Gastrocnemius medialis (tissue), 4 donors: ENCODE data around the gene INAFM1. TPM values are rescaled to one million over a fixed set of nuclear protein-coding genes. Genes with fewer than 3 reads are reported as not detected.

Experiments used
- ATAC-seq, 2 donors: fragments of 150-250 bp; one replicate each; pipeline ENCODE4 v1.9.1; 2016
- DNase-seq, 2 donors: peaks; one replicate each; pipeline ENCODE4 v3.0.0-alpha.2; 2019
- H3K27ac ChIP-seq, 4 donors: fragments of 200-600 bp; sonication (generic); 1 replicate in 1 of 4; 2 replicates in 3 of 4; pipeline ENCODE4 v1.5.1; 2016 to 2018; ENCODE audit warnings: mild to moderate bottlenecking in 2 of 4, moderate library complexity in 1 of 4
- H3K27me3 ChIP-seq, 3 donors: fragments of 200-600 bp; sonication (generic) in 2 of 3; 1 replicate in 1 of 3; 2 replicates in 2 of 3; pipeline versions ENCODE4 v1.5.1 to v1.6.0; 2016 to 2019; ENCODE audit warnings: mild to moderate bottlenecking in 1 of 3, moderate library complexity in 1 of 3
- H3K36me3 ChIP-seq, 2 donors: fragments of 200-600 bp; sonication (generic) in 1 of 2; one replicate each; pipeline ENCODE4 v1.5.1; 2017 to 2018
- H3K4me1 ChIP-seq, 2 donors: fragments of 200-600 bp; sonication (generic) in 1 of 2; one replicate each; pipeline ENCODE4 v1.5.1; 2016 to 2017; ENCODE audit warnings: mild to moderate bottlenecking in 2 of 2
- H3K4me3 ChIP-seq, 4 donors: fragments of 200-600 bp; sonication (generic) in 3 of 4; 1 replicate in 1 of 4; 2 replicates in 3 of 4; pipeline ENCODE4 v1.5.1; 2016 to 2019; ENCODE audit warnings: mild to moderate bottlenecking in 2 of 4
- H3K9me3 ChIP-seq, 3 donors: fragments of 200-600 bp; sonication (generic) in 2 of 3; 1 replicate in 1 of 3; 2 replicates in 2 of 3; pipeline ENCODE4 v1.5.1; 2016 to 2019
- POLR2A ChIP-seq, 2 donors: fragments of 450-650 bp; IDR thresholded peaks; one replicate each; pipeline ENCODE4 v1.6.1; 2017; ENCODE audit warnings: antibody characterized with exemption in 2 of 2, mild to moderate bottlenecking in 2 of 2, moderate library complexity in 2 of 2
- in situ Hi-C, 4 donors: fragments of 200-750 bp; cut with MboI; loops; one replicate each; pipeline versions ENCODE4 v1.15.0 to v1.8.0; 2017; ENCODE audit warnings: low sequenced_read_pairs in 4 of 4
- intact Hi-C: fragments of 100-400 bp; cut with DNase I; formaldehyde crosslinking; loops from one replicate; pipeline ENCODE4 v1.15.1; 2023; ENCODE audit warnings: low total_unique reads
- total RNA-seq, 4 donors: library from RNA; depleted of rRNA; stranded (reverse); fragments of >200 nt; gene quantifications; one replicate each; pipeline versions ENCODE4 v1.1.0 to v1.2.3, GENCODE V29; 2016
- TF ChIP-seq, protein P1 (sequence below), 5 experiments: fragments of 450-650 bp in 3 of 5; fragments of 200-600 bp in 2 of 5; sonication (generic) in 2 of 5; IDR thresholded peaks in 4 of 5; conservative IDR thresholded peaks in 1 of 5; 1 replicate in 4 of 5; 2 replicates in 1 of 5; pipeline ENCODE4 v1.5.1; 2016 to 2019; ENCODE audit warnings: antibody characterized with exemption in 5 of 5, mild to moderate bottlenecking in 3 of 5, moderate library complexity in 3 of 5

The INAFM1 gene
- total RNA-seq, 4 donors from 2014 or later, result 3.9 to 8.5 (median 7.2) TPM

DNA sequence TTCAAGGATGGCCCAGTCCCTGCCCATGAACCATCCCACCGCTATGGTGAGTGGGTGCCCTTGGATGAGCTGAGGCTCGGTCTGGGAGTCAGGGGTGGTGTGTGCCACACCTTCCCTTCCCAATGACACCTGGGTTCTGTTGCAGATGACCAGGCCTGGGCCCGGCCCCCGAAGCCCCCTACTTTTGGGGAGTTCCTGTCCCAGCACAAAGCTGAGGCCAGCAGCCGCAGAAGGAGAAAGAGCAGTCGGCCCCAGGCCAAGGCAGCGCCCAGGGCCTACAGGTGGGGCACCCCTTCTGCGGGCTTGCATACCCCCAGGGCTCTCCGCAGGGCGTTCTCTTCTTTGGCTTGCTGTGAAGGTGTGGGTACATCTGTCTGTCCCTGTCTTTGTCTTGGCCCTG, 4.3 kb upstream of the INAFM1 start:
- H3K27me3 ChIP-seq, result no peaks in the 10 kb centered on the region
- intact Hi-C loops, result loop anchor here (10.0 kb wide), 2 partner anchors 244 to 424 kb away; partner anchors contain the start of gene NAPA
- no peak for TF ChIP-seq POLR2A (IDR thresholded peaks at IDR 0.05)
- TF ChIP-seq, protein P1, sequence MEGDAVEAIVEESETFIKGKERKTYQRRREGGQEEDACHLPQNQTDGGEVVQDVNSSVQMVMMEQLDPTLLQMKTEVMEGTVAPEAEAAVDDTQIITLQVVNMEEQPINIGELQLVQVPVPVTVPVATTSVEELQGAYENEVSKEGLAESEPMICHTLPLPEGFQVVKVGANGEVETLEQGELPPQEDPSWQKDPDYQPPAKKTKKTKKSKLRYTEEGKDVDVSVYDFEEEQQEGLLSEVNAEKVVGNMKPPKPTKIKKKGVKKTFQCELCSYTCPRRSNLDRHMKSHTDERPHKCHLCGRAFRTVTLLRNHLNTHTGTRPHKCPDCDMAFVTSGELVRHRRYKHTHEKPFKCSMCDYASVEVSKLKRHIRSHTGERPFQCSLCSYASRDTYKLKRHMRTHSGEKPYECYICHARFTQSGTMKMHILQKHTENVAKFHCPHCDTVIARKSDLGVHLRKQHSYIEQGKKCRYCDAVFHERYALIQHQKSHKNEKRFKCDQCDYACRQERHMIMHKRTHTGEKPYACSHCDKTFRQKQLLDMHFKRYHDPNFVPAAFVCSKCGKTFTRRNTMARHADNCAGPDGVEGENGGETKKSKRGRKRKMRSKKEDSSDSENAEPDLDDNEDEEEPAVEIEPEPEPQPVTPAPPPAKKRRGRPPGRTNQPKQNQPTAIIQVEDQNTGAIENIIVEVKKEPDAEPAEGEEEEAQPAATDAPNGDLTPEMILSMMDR (IDR thresholded peaks at IDR 0.05 in 4 of 5, conservative IDR thresholded peaks at IDR 0.05 in 1 of 5), result no peak
- in situ Hi-C loops, result no loop called here
- peaks cover 10 to 30% of the 10 kb centered on the region in 2 donors for H3K4me1 ChIP-seq
- no peak overlapping the region for H3K27ac ChIP-seq
- H3K36me3 ChIP-seq, result peaks cover 0 to 45% of the 10 kb centered on the region in 2 donors
- no peaks in the 10 kb centered on the region for H3K9me3 ChIP-seq
- ATAC-seq (no peak), DNase-seq (no peak)
- H3K4me3 ChIP-seq, result no peak overlapping the region

DNA sequence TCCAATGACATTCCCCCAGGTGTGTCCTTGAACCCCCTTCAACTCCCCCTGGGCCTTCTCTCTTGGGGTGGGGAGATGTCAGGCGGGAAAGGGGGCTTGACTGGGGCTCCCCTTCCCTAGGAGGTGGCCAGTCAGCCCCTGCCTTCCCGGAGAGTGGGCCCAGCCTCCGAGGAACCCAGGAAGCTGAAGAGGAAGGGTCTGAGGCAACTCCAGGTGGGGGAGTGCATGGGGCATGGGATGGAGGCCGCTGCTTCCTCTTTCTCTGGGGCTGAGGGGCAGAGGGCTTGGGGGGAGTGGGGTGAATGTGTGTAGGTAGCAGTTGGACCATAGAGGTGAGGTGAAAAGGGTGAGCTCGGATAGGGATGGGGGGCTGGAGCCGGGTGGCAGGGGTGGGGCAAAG, 2.7 kb upstream of the INAFM1 start:
- DNase-seq (no peak), ATAC-seq (no peak)
- Histone ChIP-seq H3K4me1 (peaks cover 13 to 38% of the 10 kb centered on the region in 2 donors), H3K27me3 (no peaks in the 10 kb centered on the region), H3K36me3 (peaks cover 0 to 32% of the 10 kb centered on the region in 2 donors), H3K27ac (peak overlapping the region in 1 of 4 donors; percentile 90), H3K4me3 (no peak overlapping the region), H3K9me3 (no peaks in the 10 kb centered on the region)
- intact Hi-C loops (loop anchor here (10.0 kb wide), 2 partner anchors 243 to 423 kb away; partner anchors contain the start of gene NAPA), in situ Hi-C loops (no loop called here)
- TF ChIP-seq, protein P1 (IDR thresholded peaks at IDR 0.05 in 4 of 5, conservative IDR thresholded peaks at IDR 0.05 in 1 of 5), result no peak
- no peak for TF ChIP-seq POLR2A (IDR thresholded peaks at IDR 0.05)

DNA sequence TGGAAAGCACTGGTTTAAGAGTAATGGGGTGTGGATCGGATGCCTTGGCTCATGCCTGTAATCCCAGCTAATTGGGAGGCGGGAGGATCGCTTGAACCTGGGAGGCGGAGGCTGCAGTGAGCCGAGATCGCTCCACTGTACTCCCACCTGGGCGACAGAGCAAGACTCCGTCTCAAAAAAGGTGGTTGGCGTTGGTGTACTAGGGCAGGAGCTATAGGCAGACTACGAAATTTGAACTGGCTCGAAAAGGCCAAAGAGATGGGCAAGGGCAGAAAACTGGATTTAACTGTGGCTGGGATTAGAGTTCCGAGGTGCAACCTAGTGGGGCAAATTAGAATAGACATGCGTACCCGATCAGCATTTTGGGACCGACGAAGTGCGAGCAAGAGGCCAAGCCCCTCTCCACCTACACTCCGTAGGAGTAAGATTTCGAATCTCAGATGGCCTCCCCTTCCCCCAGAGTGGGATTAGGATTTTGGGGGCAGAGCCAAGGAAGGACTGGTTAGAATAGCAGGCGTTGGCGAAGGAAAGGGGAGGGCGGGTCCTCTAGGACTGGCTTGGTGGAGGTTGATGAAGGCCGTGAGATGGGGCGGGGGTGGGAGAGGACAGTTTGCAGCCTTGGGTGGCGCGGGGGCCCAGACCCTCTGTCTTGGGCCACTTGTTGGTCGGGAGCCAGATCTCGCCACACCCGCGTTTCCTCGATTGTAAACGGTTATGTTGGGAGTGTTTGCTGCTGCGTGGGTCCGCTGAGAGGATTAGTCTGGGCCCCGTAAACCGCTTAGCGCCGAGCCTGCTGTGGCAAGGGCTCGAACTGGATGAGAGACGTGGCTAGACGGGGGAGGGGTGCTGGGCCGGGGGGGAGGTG, 2.0 kb upstream of the INAFM1 start:
- TF ChIP-seq, protein P1 (IDR thresholded peaks at IDR 0.05 in 4 of 5, conservative IDR thresholded peaks at IDR 0.05 in 1 of 5), result no peak
- no peak for TF ChIP-seq POLR2A (IDR thresholded peaks at IDR 0.05)
- Histone ChIP-seq H3K4me3 (peak overlapping the region; percentile 60 to 74 (median 70)), H3K27ac (peak overlapping the region; percentile 88 to 95 (median 92)), H3K4me1 (peaks cover 14 to 38% of the 10 kb centered on the region in 2 donors), H3K36me3 (peaks cover 0 to 25% of the 10 kb centered on the region in 2 donors), H3K27me3 (no peaks in the 10 kb centered on the region), H3K9me3 (no peaks in the 10 kb centered on the region)
- DNase-seq (no peak), ATAC-seq (no peak)
- in situ Hi-C loops (no loop called here), intact Hi-C loops (loop anchor here (10.0 kb wide), 2 partner anchors 242 to 422 kb away; partner anchors contain the start of gene NAPA)

DNA sequence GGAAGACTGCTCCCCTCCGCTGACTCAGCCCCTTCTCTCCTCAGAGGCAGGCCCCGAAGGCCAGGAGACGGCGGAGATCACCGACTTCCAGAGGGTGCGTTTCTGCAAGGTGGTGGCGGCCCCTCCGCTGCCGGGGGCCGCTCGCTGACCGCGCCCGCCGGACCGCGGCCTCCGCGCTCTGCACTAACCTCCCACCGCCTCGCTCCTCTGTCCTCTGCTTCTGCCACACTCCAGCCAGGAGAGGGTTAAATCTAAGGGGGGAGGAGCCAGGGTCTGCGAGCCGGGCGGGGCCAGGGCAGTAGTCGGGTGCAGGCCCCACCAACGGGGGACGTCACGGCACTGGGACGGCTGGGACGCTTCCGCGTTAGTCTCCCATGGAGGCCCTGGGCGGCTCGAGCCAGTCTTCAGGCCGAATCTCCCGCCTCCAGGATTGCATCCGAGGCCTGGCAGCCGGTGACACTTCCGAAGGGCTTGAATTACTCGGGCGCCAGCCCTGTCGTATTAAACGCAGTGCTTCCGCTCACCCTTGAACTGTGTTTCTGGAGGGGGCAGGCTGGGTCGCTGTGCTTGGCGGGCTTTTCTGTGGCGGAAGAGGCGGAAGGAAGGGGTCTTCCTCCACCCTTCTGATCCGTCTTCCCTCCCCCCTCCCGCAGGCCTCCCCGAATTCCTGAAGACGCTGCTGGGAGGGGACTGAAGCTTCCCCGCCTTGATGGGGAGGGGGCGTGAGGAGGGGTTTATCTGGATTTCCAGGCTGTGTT, 1.2 kb upstream of the INAFM1 start:
- ATAC-seq (peak; percentile 45 to 55), DNase-seq (peak; percentile 77 to 81)
- TF ChIP-seq, protein P1 (IDR thresholded peaks at IDR 0.05 in 4 of 5, conservative IDR thresholded peaks at IDR 0.05 in 1 of 5), result no peak
- TF ChIP-seq POLR2A (IDR thresholded peaks at IDR 0.05), result peak; percentile 55 to 70
- Histone ChIP-seq H3K36me3 (peaks cover 0 to 21% of the 10 kb centered on the region in 2 donors), H3K9me3 (no peaks in the 10 kb centered on the region), H3K27me3 (no peaks in the 10 kb centered on the region), H3K27ac (peak overlapping the region; percentile 88 to 95 (median 92)), H3K4me3 (peak overlapping the region; percentile 60 to 74 (median 70)), H3K4me1 (peaks cover 15 to 35% of the 10 kb centered on the region in 2 donors)
- intact Hi-C loops (loop anchor here (1.0 to 10.0 kb wide), 3 partner anchors 17 to 421 kb away; partner anchors contain the start of genes CCDC9 and NAPA), in situ Hi-C loops (no loop called here)
